Spleen (tissue), 11 donors: Measurements from ENCODE around the gene DLX1. TPM values are rescaled to one million over a fixed set of nuclear protein-coding genes. Genes with fewer than 3 reads are reported as not detected.

Experiments
- DNase-seq: peaks from one replicate; pipeline ENCODE4 v3.0.0-alpha.2; 2020
- H3K27ac ChIP-seq, 8 donors: fragments of 200-600 bp; sonication (generic) in 7 of 8; 1 replicate in 4 of 8; 2 replicates in 4 of 8; pipeline versions ENCODE4 v1.5.0 to v1.8.0; 2016 to 2021; ENCODE audit warnings: inconsistent platforms in 4 of 8, mild to moderate bottlenecking in 4 of 8, moderate library complexity in 1 of 8
- H3K27me3 ChIP-seq, 7 donors: fragments of 200-600 bp; sonication (generic) in 6 of 7; replicated peaks in 1 of 7; 1 replicate in 4 of 7; 2 replicates in 3 of 7; pipeline versions ENCODE4 v1.5.0 to v1.8.0; 2016 to 2021; ENCODE audit warnings: inconsistent platforms in 3 of 7, mild to moderate bottlenecking in 1 of 7
- H3K36me3 ChIP-seq, 6 donors: fragments of 200-600 bp; sonication (generic) in 5 of 6; 1 replicate in 4 of 6; 2 replicates in 2 of 6; pipeline versions ENCODE4 v1.5.0 to v1.8.0; 2016 to 2021; ENCODE audit warnings: inconsistent platforms in 2 of 6
- H3K4me1 ChIP-seq, 6 donors: fragments of 200-600 bp; sonication (generic) in 5 of 6; 1 replicate in 3 of 6; 2 replicates in 3 of 6; pipeline versions ENCODE4 v1.5.0 to v1.8.0; 2016 to 2021; ENCODE audit warnings: inconsistent platforms in 3 of 6
- H3K4me3 ChIP-seq, 8 donors: fragments of 200-600 bp; sonication (generic) in 7 of 8; 1 replicate in 4 of 8; 2 replicates in 4 of 8; pipeline versions ENCODE4 v1.5.0 to v1.8.0; 2016 to 2021; ENCODE audit warnings: inconsistent platforms in 4 of 8, mild to moderate bottlenecking in 4 of 8, moderate library complexity in 2 of 8
- H3K9me3 ChIP-seq, 8 donors: fragments of 200-600 bp; sonication (generic) in 7 of 8; 1 replicate in 4 of 8; 2 replicates in 4 of 8; pipeline versions ENCODE4 v1.5.0 to v1.8.0; 2016 to 2021; ENCODE audit warnings: inconsistent platforms in 4 of 8
- POLR2A ChIP-seq, 3 donors: fragments of 450-650 bp; IDR thresholded peaks; one replicate each; pipeline ENCODE4 v1.5.1; 2017; ENCODE audit warnings: antibody characterized with exemption in 3 of 3, mild to moderate bottlenecking in 1 of 3
- POLR2AphosphoS5 ChIP-seq, 3 donors: sonication (generic); formaldehyde crosslinking; IDR thresholded peaks; one replicate each; pipeline ENCODE4 v1.5.1; 2017; ENCODE audit warnings: antibody characterized with exemption in 3 of 3
- WGBS, 5 donors: extraction: QIAGEN DNeasy Blood & Tissue Kit in 3 of 5; methylation state at CpG; one replicate each; pipeline versions ENCODE4 v1.1.5 to v1.1.7; 2013 to 2018; 5-methylcytosine and 5-hydroxymethylcytosine counted together
- intact Hi-C: fragments of 100-400 bp; cut with DNase I; formaldehyde crosslinking; loops from one replicate; pipeline ENCODE4 v1.15.0; 2023; ENCODE audit warnings: low total_unique reads
- polyA plus RNA-seq, 3 donors: library from polyadenylated mRNA; stranded (reverse); fragments of 200-250 nt; gene quantifications; one replicate each; pipeline ENCODE4 v1.2.1, GENCODE V29; 2013
- total RNA-seq, 7 donors: library from RNA; depleted of rRNA in 3 of 7; stranded (reverse); fragments of >200 nt in 3 of 7; fragmentation: NEBNext Ultra II Directional in 4 of 7; extraction: Animal tissue kit (Norgen Biotek cat#: 25700) in 4 of 7; gene quantifications; one replicate each; pipeline versions ENCODE4 v1.1.0 to v1.2.1, GENCODE V29; 2016 to 2021
- TF ChIP-seq, protein P1 (sequence below), 11 experiments: fragments of 200-600 bp in 7 of 11; fragments of 450-650 bp in 4 of 11; sonication (generic) in 4 of 11; IDR thresholded peaks in 8 of 11; conservative IDR thresholded peaks in 3 of 11; 1 replicate in 7 of 11; 2 replicates in 4 of 11; pipeline versions ENCODE4 v1.4.0 to v1.8.0; 2016 to 2021; ENCODE audit warnings: antibody characterized with exemption in 11 of 11, inconsistent platforms in 4 of 11, mild to moderate bottlenecking in 1 of 11
- donor health status: healthy with polysubstance abuse.
- donor health status: DM: no; HTN: no; CAD: no; lungs with moderate emphysema.
- donor health status: DM: no; HTN: no; CAD: no.
- donor health status: Bipolar disorder and iron deficiency.
- donor health status: healthy.
- donor health status: DM: no; HTN: no; CAD: no.
- donor health status: DM: yes; HTN: yes; CAD: no.

The DLX1 gene
- total and polyA plus RNA-seq, 10 donors: 0.16 TPM; not detected in 9

DNA sequence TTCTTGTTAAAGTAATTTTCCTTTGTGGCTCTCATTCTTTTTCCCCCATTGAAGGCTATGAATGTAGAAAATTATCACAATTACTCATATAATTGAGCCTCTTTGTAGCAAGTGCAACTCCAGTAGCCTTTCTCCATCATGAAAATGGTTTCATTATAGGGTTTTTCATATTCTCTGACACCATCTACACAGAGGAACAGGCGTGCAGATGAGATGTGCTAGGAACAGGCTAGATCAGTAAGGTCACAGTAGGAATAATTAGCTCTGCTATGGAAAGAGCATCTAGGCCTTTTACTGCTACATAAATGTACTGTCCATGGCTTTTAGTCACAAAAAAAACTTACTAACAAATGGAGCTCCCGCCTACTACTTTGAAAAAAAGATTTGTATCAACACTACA is 12.6 kb upstream of the DLX1 start:
- no peak for DNase-seq
- Histone ChIP-seq H3K36me3 (no peaks in the 10 kb centered on the region), H3K9me3 (no peaks in the 10 kb centered on the region), H3K4me3 (no peak overlapping the region), H3K27ac (no peak overlapping the region), H3K27me3 (no peaks in the 10 kb centered on the region), H3K4me1 (no peaks in the 10 kb centered on the region)
- 91 to 98% (median 95%) methylated on average over 2 of the region's 2 CpGs for WGBS, 5 donors
- no peak for TF ChIP-seq POLR2A (IDR thresholded peaks at IDR 0.05)
- TF ChIP-seq, protein P1, sequence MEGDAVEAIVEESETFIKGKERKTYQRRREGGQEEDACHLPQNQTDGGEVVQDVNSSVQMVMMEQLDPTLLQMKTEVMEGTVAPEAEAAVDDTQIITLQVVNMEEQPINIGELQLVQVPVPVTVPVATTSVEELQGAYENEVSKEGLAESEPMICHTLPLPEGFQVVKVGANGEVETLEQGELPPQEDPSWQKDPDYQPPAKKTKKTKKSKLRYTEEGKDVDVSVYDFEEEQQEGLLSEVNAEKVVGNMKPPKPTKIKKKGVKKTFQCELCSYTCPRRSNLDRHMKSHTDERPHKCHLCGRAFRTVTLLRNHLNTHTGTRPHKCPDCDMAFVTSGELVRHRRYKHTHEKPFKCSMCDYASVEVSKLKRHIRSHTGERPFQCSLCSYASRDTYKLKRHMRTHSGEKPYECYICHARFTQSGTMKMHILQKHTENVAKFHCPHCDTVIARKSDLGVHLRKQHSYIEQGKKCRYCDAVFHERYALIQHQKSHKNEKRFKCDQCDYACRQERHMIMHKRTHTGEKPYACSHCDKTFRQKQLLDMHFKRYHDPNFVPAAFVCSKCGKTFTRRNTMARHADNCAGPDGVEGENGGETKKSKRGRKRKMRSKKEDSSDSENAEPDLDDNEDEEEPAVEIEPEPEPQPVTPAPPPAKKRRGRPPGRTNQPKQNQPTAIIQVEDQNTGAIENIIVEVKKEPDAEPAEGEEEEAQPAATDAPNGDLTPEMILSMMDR (IDR thresholded peaks at IDR 0.05 in 8 of 11, conservative IDR thresholded peaks at IDR 0.05 in 3 of 11): no peak
- no peak for TF ChIP-seq POLR2AphosphoS5 (IDR thresholded peaks at IDR 0.05)
- intact Hi-C loops: no loop called here

DNA sequence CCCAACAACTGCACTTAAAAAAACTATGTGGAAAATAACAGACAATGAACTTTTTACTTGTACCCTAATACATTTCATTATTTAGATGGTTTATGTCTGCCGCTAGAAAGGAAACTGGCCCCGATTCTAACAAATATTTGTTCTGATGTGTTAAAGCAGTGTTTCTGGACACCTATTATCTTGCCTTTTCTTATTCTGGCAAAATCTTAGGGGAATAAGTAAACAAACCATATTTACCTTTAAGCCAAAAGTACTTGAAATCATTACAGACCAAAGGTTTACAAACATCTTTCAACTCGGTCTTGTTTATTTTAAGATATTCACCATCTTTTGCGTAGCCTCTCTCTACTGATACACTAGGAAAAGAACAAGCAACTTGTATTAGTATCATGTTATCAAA is 11.8 kb upstream of the DLX1 start:
- Histone ChIP-seq H3K4me3 (no peak overlapping the region), H3K36me3 (no peaks in the 10 kb centered on the region), H3K27me3 (peaks cover 0 to 6% (median 0%) of the 10 kb centered on the region in 7 donors), H3K27ac (no peak overlapping the region), H3K4me1 (no peaks in the 10 kb centered on the region), H3K9me3 (no peaks in the 10 kb centered on the region)
- 95 to 97% (median 97%) methylated on average over 4 of the region's 4 CpGs for WGBS, 5 donors
- no peak for DNase-seq
- TF ChIP-seq, protein P1 (IDR thresholded peaks at IDR 0.05 in 8 of 11, conservative IDR thresholded peaks at IDR 0.05 in 3 of 11): no peak
- intact Hi-C loops: no loop called here

- 94 to 100% (median 97%) methylated on average over 1 of the region's 1 CpG for WGBS, 5 donors
- Histone ChIP-seq H3K27me3 (peaks cover 0 to 14% (median 2%) of the 10 kb centered on the region in 7 donors), H3K36me3 (no peaks in the 10 kb centered on the region), H3K4me1 (no peaks in the 10 kb centered on the region), H3K27ac (no peak overlapping the region), H3K4me3 (no peak overlapping the region), H3K9me3 (no peaks in the 10 kb centered on the region)
- intact Hi-C loops: no loop called here
- TF ChIP-seq, protein P1 (IDR thresholded peaks at IDR 0.05 in 8 of 11, conservative IDR thresholded peaks at IDR 0.05 in 3 of 11): no peak
- DNase-seq: no peak
Measured at GRCh38 chr2:172074254-172074653, 11.1 kb upstream of the DLX1 start.

GRCh38 chr2:172079416-172079815 is 5.9 kb upstream of the DLX1 start:
- Histone ChIP-seq H3K4me1 (peaks cover 4 to 40% (median 20%) of the 10 kb centered on the region in 6 donors), H3K4me3 (no peak overlapping the region), H3K9me3 (peaks cover 0 to 14% (median 0%) of the 10 kb centered on the region in 8 donors), H3K36me3 (no peaks in the 10 kb centered on the region), H3K27me3 (peaks cover 28 to 65% (median 53%) of the 10 kb centered on the region in 7 donors), H3K27ac (no peak overlapping the region)
- intact Hi-C loops: no loop called here
- no peak for DNase-seq
- TF ChIP-seq, protein P1 (IDR thresholded peaks at IDR 0.05 in 8 of 11, conservative IDR thresholded peaks at IDR 0.05 in 3 of 11): no peak
- 77 to 85% (median 82%) methylated on average over 5 of the region's 5 CpGs for WGBS, 5 donors
